ENCODE measurements around the gene PTRHD1.

DNA sequence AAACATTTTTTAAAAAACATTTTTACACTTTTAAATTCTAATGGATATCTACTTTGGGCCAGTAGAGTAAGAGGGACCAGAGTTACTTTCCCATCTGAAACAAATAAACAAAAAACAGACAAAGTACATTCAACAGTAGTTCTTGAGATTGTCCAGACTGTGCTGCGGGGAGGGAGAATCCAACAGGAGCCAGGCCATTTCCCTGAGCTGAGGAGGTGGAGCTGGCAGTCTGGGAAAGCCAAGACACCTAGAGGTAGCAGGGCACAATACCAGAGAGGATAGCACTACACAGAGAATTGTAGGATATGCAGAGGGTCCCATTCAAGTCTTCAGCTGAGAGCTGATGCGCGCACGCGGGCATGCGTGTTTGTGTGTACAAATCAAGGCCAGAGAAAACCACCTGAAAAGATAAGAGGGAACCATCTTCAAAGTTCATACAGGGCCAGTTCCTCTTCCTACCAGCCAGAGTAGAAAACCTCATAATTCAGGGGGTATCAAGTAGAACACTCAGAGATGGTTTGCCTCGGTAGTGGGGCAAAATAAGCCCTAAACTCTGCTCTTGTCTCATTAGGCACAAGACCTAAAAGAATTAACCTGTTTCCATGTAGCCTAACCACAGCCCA lies 44.0 kb downstream of the PTRHD1 start:
- TF ChIP-seq EZH2phosphoT487 (IDR thresholded peaks at IDR 0.05; ENCODE audit: insufficient read depth, low read depth) (no peak), EZH2 (IDR thresholded peaks at IDR 0.05; ENCODE audit: insufficient read depth, poor library complexity, severe bottlenecking) (no peak)
